Measurements from ENCODE around the gene GAB2.

The GAB2 gene

DNA sequence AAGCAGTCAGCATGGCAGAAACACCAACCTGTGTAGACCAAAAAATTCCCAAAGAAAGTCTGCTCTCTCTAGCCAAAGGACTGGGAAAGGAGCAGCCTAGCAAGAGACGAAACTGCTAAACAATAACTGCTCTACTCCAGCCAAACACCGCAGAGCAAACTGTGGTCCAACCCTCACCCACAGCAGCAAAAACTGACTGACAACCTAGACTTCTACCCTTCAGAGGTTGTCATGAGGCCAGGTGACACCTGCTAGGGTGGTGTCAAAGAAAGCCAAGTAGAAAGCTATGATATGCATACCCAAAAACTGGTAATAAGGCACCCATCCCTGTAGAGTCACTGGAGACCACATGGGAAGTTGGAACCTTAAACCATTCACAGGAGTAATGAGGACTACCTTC lies 11.8 kb downstream of the GAB2 start:
- Histone ChIP-seq H3K27me3 (ENCODE audit: control insufficient read depth, insufficient read depth, low read length) (no peaks in the 10 kb centered on the region), H3K9ac (no peak overlapping the region), H3K4me1 (no peaks in the 10 kb centered on the region), H3K9me3 (ENCODE audit: control insufficient read depth, low read length) (no peaks in the 10 kb centered on the region), H3K4me2 (ENCODE audit: low read length) (no peak overlapping the region), H3K27ac (no peak overlapping the region), H3K36me3 (ENCODE audit: control insufficient read depth, insufficient read depth, low read length) (no peaks in the 10 kb centered on the region), H3K4me3 (ENCODE audit: low read depth, low read length) (no peak overlapping the region), H3K79me2 (peaks cover 14% of the 10 kb centered on the region), H2AFZ (no peak overlapping the region)
- TF ChIP-seq, protein P1, sequence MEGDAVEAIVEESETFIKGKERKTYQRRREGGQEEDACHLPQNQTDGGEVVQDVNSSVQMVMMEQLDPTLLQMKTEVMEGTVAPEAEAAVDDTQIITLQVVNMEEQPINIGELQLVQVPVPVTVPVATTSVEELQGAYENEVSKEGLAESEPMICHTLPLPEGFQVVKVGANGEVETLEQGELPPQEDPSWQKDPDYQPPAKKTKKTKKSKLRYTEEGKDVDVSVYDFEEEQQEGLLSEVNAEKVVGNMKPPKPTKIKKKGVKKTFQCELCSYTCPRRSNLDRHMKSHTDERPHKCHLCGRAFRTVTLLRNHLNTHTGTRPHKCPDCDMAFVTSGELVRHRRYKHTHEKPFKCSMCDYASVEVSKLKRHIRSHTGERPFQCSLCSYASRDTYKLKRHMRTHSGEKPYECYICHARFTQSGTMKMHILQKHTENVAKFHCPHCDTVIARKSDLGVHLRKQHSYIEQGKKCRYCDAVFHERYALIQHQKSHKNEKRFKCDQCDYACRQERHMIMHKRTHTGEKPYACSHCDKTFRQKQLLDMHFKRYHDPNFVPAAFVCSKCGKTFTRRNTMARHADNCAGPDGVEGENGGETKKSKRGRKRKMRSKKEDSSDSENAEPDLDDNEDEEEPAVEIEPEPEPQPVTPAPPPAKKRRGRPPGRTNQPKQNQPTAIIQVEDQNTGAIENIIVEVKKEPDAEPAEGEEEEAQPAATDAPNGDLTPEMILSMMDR (IDR thresholded peaks at IDR 0.05), result no peak

DNA sequence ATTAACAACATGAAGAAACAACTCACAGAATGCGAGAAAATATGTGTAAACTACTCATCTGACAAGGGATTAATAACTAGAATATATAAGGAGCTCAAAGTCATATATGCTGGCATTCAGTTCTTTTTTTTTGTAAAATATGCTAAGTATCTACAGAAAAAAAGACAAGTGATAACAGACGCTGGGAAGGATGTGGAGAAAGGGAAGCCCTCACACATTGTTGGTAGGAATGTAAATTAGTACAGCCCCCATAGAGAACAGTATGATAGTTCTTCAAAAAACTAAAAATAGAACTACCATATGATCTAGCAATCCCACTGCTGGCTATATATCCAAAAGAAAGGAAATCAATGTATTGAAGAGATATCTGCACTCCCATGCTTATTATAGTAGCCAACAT lies 13.8 kb downstream of the GAB2 start:
- Histone ChIP-seq H2AFZ (no peak overlapping the region), H3K27ac (no peak overlapping the region), H3K79me2 (peaks cover 7% of the 10 kb centered on the region), H3K36me3 (ENCODE audit: control insufficient read depth, insufficient read depth, low read length) (no peaks in the 10 kb centered on the region), H3K9me3 (ENCODE audit: control insufficient read depth, low read length) (no peaks in the 10 kb centered on the region), H3K4me2 (ENCODE audit: low read length) (no peak overlapping the region), H3K4me3 (ENCODE audit: low read depth, low read length) (no peak overlapping the region), H3K4me1 (no peaks in the 10 kb centered on the region), H3K27me3 (ENCODE audit: control insufficient read depth, insufficient read depth, low read length) (no peaks in the 10 kb centered on the region), H3K9ac (no peak overlapping the region)
- TF ChIP-seq, protein P1 (IDR thresholded peaks at IDR 0.05), result no peak

DNA sequence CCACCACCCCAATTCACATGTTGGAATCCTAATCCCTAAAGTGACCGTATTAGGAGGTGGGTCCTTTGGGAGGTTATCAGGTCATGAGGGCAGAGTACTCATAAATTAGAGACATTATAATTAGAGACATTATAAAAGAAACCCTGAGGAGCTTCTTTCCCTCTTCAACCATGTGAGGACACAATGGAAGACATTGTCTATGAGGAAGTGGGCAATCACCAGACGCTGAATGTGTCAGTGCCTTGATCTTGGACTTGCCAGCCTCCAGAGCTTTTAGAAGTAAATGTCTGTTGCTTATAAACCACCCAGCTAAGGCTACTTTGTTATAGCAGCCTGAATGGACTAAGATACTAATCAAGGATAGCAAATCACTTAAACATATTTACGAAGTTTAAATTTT lies 14.8 kb downstream of the GAB2 start:
- H3K4me2 ChIP-seq (ENCODE audit: low read length), result no peak overlapping the region
- H3K79me2 ChIP-seq, result peaks cover 10% of the 10 kb centered on the region
- H3K4me3 ChIP-seq (ENCODE audit: low read depth, low read length), result no peak overlapping the region
- TF ChIP-seq, protein P1 (IDR thresholded peaks at IDR 0.05), result no peak
- H3K9ac ChIP-seq, result no peak overlapping the region
- no peak overlapping the region for H2AFZ ChIP-seq
- no peaks in the 10 kb centered on the region for H3K9me3 ChIP-seq (ENCODE audit: control insufficient read depth, low read length)
- no peaks in the 10 kb centered on the region for H3K27me3 ChIP-seq (ENCODE audit: control insufficient read depth, insufficient read depth, low read length)
- H3K4me1 ChIP-seq, result no peaks in the 10 kb centered on the region
- H3K27ac ChIP-seq, result no peak overlapping the region
- no peaks in the 10 kb centered on the region for H3K36me3 ChIP-seq (ENCODE audit: control insufficient read depth, insufficient read depth, low read length)

DNA sequence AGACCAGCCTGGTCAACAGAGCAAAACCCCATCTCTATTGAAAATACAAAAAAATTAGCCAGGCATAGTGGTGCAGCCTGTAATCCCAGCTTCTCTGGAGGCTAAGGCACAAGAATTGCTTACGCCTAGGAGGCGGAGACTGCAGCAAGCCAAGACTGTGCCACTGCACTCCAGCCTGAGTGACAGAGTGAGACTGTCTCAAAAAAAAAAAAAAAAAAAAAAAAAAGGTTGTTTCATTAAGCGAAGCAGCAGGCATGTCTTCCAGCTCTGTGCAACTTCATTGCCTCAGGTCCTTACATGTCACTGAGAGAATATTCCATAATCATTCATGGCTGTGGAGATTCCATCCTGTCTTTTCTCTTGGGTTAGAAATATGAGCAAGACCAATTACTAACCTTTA lies 16.9 kb downstream of the GAB2 start:
- Histone ChIP-seq H3K4me1 (no peaks in the 10 kb centered on the region), H3K27me3 (ENCODE audit: control insufficient read depth, insufficient read depth, low read length) (no peaks in the 10 kb centered on the region), H3K4me3 (ENCODE audit: low read depth, low read length) (no peak overlapping the region), H3K79me2 (peaks cover 4% of the 10 kb centered on the region), H2AFZ (no peak overlapping the region), H3K9me3 (ENCODE audit: control insufficient read depth, low read length) (no peaks in the 10 kb centered on the region), H3K36me3 (ENCODE audit: control insufficient read depth, insufficient read depth, low read length) (no peaks in the 10 kb centered on the region), H3K9ac (no peak overlapping the region), H3K4me2 (ENCODE audit: low read length) (no peak overlapping the region), H3K27ac (no peak overlapping the region)
- TF ChIP-seq, protein P1 (IDR thresholded peaks at IDR 0.05), result no peak

DNA sequence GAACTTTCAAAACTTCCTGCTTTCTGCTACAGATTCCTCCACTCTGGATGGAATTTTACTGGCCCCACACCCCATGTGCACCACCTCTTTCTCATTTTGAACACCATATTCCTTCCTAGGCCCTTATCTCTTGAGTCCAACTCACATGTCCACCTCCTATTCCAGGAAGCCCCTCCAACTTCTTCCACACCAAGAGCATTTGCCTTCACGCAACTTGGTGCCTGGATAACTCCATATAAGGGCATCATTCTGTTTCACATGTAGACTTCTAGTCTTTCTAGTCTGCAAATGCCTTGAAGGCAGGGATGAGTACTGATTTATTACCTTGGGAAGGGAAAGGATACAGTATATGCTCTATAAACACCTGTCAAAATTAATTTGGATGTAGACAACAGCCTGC lies 17.5 kb downstream of the GAB2 start:
- H3K4me2 ChIP-seq (ENCODE audit: low read length), result no peak overlapping the region
- no peaks in the 10 kb centered on the region for H3K27me3 ChIP-seq (ENCODE audit: control insufficient read depth, insufficient read depth, low read length)
- no peak overlapping the region for H3K27ac ChIP-seq
- no peak overlapping the region for H3K4me3 ChIP-seq (ENCODE audit: low read depth, low read length)
- no peaks in the 10 kb centered on the region for H3K36me3 ChIP-seq (ENCODE audit: control insufficient read depth, insufficient read depth, low read length)
- H3K9me3 ChIP-seq (ENCODE audit: control insufficient read depth, low read length), result no peaks in the 10 kb centered on the region
- H3K9ac ChIP-seq, result no peak overlapping the region
- H3K79me2 ChIP-seq, result peaks cover 2% of the 10 kb centered on the region
- H3K4me1 ChIP-seq, result no peaks in the 10 kb centered on the region
- no peak overlapping the region for H2AFZ ChIP-seq
- TF ChIP-seq, protein P1 (IDR thresholded peaks at IDR 0.05), result no peak
